Measurements from ENCODE around the gene VWF. TPM values are rescaled to one million over a fixed set of nuclear protein-coding genes. Genes with fewer than 3 reads are reported as not detected.

VWF gene
- total RNA-seq, 1 experiment from 2014 or later: not detected

GRCh38 chr12:6034596-6034995, 89.9 kb downstream of the VWF start:
- no peak for ATAC-seq

GRCh38 chr12:6033546-6033945, 90.9 kb downstream of the VWF start:
- H3K9ac ChIP-seq (ENCODE audit: low read length): no peak overlapping the region
- H2AFZ ChIP-seq (ENCODE audit: low read length): no peak overlapping the region
- no peak for ATAC-seq
- H3K9me3 ChIP-seq (ENCODE audit: low read length): no peaks in the 10 kb centered on the region
- TF ChIP-seq EZH2phosphoT487 (IDR thresholded peaks at IDR 0.05; ENCODE audit: borderline replicate concordance, low read length): no peak
- TF ChIP-seq CTCF (conservative IDR thresholded peaks at IDR 0.05; ENCODE audit: low read depth, low read length): no peak
- no peaks in the 10 kb centered on the region for H3K79me2 ChIP-seq (ENCODE audit: low read length)
- ChIA-PET POLR2A (ENCODE audit: unreplicated experiment) (no interaction called here), CTCF (no interaction called here)
- H3K4me3 ChIP-seq (ENCODE audit: low read length): no peak overlapping the region
- no peak overlapping the region for H3K4me2 ChIP-seq (ENCODE audit: low read length)
- H3K27ac ChIP-seq (ENCODE audit: low read length): no peak overlapping the region
- H3K9me2 ChIP-seq (replicated peaks; ENCODE audit: low read length): no peaks in the 10 kb centered on the region
- H3K36me3 ChIP-seq (ENCODE audit: low read depth, low read length): no peaks in the 10 kb centered on the region
- no peak for DNase-seq
- H3F3A ChIP-seq (ENCODE audit: low read length, unreplicated experiment): no peaks in the 10 kb centered on the region
- BruUV-seq (replicated peaks): no TSS peak
- H4K20me1 ChIP-seq (ENCODE audit: low read length): no peaks in the 10 kb centered on the region
- H3K27me3 ChIP-seq (ENCODE audit: low read length): no peaks in the 10 kb centered on the region
- intact Hi-C loops (cut with micrococcal nuclease): no loop called here
- no peaks in the 10 kb centered on the region for H3K4me1 ChIP-seq (ENCODE audit: insufficient read depth, low read length)

More at GRCh38 chr12:6034596-6034995, 89.9 kb downstream of the VWF start:
- Histone ChIP-seq H3K27me3 (ENCODE audit: low read length) (no peaks in the 10 kb centered on the region), H4K20me1 (ENCODE audit: low read length) (no peaks in the 10 kb centered on the region), H2AFZ (ENCODE audit: low read length) (no peak overlapping the region), H3K9me3 (ENCODE audit: low read length) (no peaks in the 10 kb centered on the region), H3F3A (ENCODE audit: low read length, unreplicated experiment) (no peaks in the 10 kb centered on the region), H3K36me3 (ENCODE audit: low read depth, low read length) (no peaks in the 10 kb centered on the region), H3K9me2 (replicated peaks; ENCODE audit: low read length) (no peaks in the 10 kb centered on the region), H3K4me2 (ENCODE audit: low read length) (no peak overlapping the region), H3K4me3 (ENCODE audit: low read length) (no peak overlapping the region), H3K27ac (ENCODE audit: low read length) (no peak overlapping the region), H3K79me2 (ENCODE audit: low read length) (no peaks in the 10 kb centered on the region), H3K4me1 (ENCODE audit: insufficient read depth, low read length) (no peaks in the 10 kb centered on the region), H3K9ac (ENCODE audit: low read length) (no peak overlapping the region)
- DNase-seq: no peak
- POLR2A ChIA-PET (ENCODE audit: unreplicated experiment): no interaction called here
- TF ChIP-seq EZH2 (IDR thresholded peaks at IDR 0.05; ENCODE audit: low read length, unreplicated experiment): no peak
- no peak for TF ChIP-seq EZH2phosphoT487 (IDR thresholded peaks at IDR 0.05; ENCODE audit: borderline replicate concordance, low read length)
- no peak for TF ChIP-seq CTCF (conservative IDR thresholded peaks at IDR 0.05; ENCODE audit: low read depth, low read length)
- no TSS peak for BruUV-seq (replicated peaks)
- intact Hi-C loops (cut with micrococcal nuclease): no loop called here
- CTCF ChIA-PET: no interaction called here

GRCh38 chr12:6032726-6033125, 91.7 kb downstream of the VWF start:
- TF ChIP-seq CTCF (conservative IDR thresholded peaks at IDR 0.05; ENCODE audit: low read depth, low read length) (no peak), EZH2 (IDR thresholded peaks at IDR 0.05; ENCODE audit: low read length, unreplicated experiment) (no peak), EZH2phosphoT487 (IDR thresholded peaks at IDR 0.05; ENCODE audit: borderline replicate concordance, low read length) (no peak)
- DNase-seq (no peak), ATAC-seq (no peak)
- H3K4me1 ChIP-seq (ENCODE audit: insufficient read depth, low read length): no peaks in the 10 kb centered on the region
- H3F3A ChIP-seq (ENCODE audit: low read length, unreplicated experiment): no peaks in the 10 kb centered on the region
- no peak overlapping the region for H3K9ac ChIP-seq (ENCODE audit: low read length)
- no peak overlapping the region for H3K27ac ChIP-seq (ENCODE audit: low read length)
- H3K36me3 ChIP-seq (ENCODE audit: low read depth, low read length): no peaks in the 10 kb centered on the region
- H3K27me3 ChIP-seq (ENCODE audit: low read length): no peaks in the 10 kb centered on the region
- no peaks in the 10 kb centered on the region for H4K20me1 ChIP-seq (ENCODE audit: low read length)
- no TSS peak for BruUV-seq (replicated peaks)
- H3K79me2 ChIP-seq (ENCODE audit: low read length): no peaks in the 10 kb centered on the region
- no peaks in the 10 kb centered on the region for H3K9me3 ChIP-seq (ENCODE audit: low read length)
- H2AFZ ChIP-seq (ENCODE audit: low read length): no peak overlapping the region
- H3K4me2 ChIP-seq (ENCODE audit: low read length): no peak overlapping the region
- CTCF ChIA-PET: no interaction called here
- no peaks in the 10 kb centered on the region for H3K9me2 ChIP-seq (replicated peaks; ENCODE audit: low read length)
- no peak overlapping the region for H3K4me3 ChIP-seq (ENCODE audit: low read length)
- POLR2A ChIA-PET (ENCODE audit: unreplicated experiment): no interaction called here
- intact Hi-C loops (cut with micrococcal nuclease): no loop called here

All from PC-3 (cell line).